Mesenchymal stem cell (in vitro differentiated cells and primary cell): ENCODE data around the gene MAP4K5.

Experiments
- DNase-seq: peaks from one replicate; pipeline ENCODE4 v3.0.0-alpha.2; 2013
- H2AFZ ChIP-seq: one replicate; pipeline ENCODE4 v1.6.1; 2013; ENCODE audit warnings: low read depth, mild to moderate bottlenecking, control low read depth, inconsistent platforms, low read length, moderate library complexity
- H2AK5ac ChIP-seq: 2 replicates; pipeline ENCODE4 v1.6.1; 2013; ENCODE audit warnings: low read length, moderate library complexity, mild to moderate bottlenecking, inconsistent platforms; ENCODE audit not compliant: severe bottlenecking
- H2BK120ac ChIP-seq: one replicate; pipeline ENCODE4 v1.6.1; 2013; ENCODE audit warnings: low read depth, mild to moderate bottlenecking, inconsistent platforms, low read length, moderate library complexity
- H2BK12ac ChIP-seq, 2 experiments: one replicate each; pipeline ENCODE4 v1.6.1; 2013; ENCODE audit warnings: inconsistent platforms in 2 of 2, low read length in 2 of 2, mild to moderate bottlenecking in 2 of 2, moderate library complexity in 2 of 2, control low read depth in 1 of 2
- H2BK15ac ChIP-seq: one replicate; pipeline ENCODE4 v1.6.1; 2013; ENCODE audit warnings: mild to moderate bottlenecking, low read depth, inconsistent platforms; ENCODE audit not compliant: poor library complexity, severe bottlenecking
- H2BK5ac ChIP-seq: 2 replicates; pipeline ENCODE4 v1.6.1; 2013; ENCODE audit warnings: low read depth, mild to moderate bottlenecking, low read length, control low read depth, inconsistent platforms; ENCODE audit not compliant: poor library complexity, severe bottlenecking
- H3K14ac ChIP-seq, 2 experiments: one replicate each; pipeline ENCODE4 v1.6.1; 2013; ENCODE audit warnings: inconsistent platforms in 2 of 2, low read length in 2 of 2, control low read depth in 1 of 2, mild to moderate bottlenecking in 1 of 2, moderate library complexity in 1 of 2
- H3K18ac ChIP-seq, 2 experiments: one replicate each; pipeline ENCODE4 v1.6.1; 2013; ENCODE audit warnings: inconsistent platforms in 2 of 2, low read length in 2 of 2, control low read depth in 1 of 2, low read depth in 1 of 2, mild to moderate bottlenecking in 1 of 2
- H3K23ac ChIP-seq, 2 experiments: one replicate each; pipeline ENCODE4 v1.6.1; 2013; ENCODE audit warnings: inconsistent platforms in 2 of 2, low read length in 2 of 2, mild to moderate bottlenecking in 2 of 2, moderate library complexity in 2 of 2, control low read depth in 1 of 2
- H3K27ac ChIP-seq: 2 replicates; pipeline ENCODE4 v1.5.1; 2013; ENCODE audit warnings: mild to moderate bottlenecking, moderate library complexity, low read length, control low read depth, inconsistent platforms; ENCODE audit not compliant: poor library complexity, severe bottlenecking
- H3K27me3 ChIP-seq, 2 experiments: 2 replicates each; pipeline versions ENCODE4 v1.6.1 to v1.7.0; 2013; ENCODE audit warnings: low read length in 2 of 2, mild to moderate bottlenecking in 2 of 2, moderate library complexity in 2 of 2, control low read depth in 1 of 2, inconsistent platforms in 1 of 2; ENCODE audit not compliant: control insufficient read depth in 1 of 2, insufficient read depth in 1 of 2
- H3K36me3 ChIP-seq, 2 experiments: 2 replicates each; pipeline versions ENCODE4 v1.6.1 to v1.7.0; 2013; ENCODE audit warnings: low read length in 2 of 2, control low read depth in 1 of 2, inconsistent platforms in 1 of 2, low read depth in 1 of 2, mild to moderate bottlenecking in 1 of 2; ENCODE audit not compliant: insufficient read depth in 2 of 2, control insufficient read depth in 1 of 2
- H3K4ac ChIP-seq, 2 experiments: one replicate each; pipeline ENCODE4 v1.6.1; 2013; ENCODE audit warnings: inconsistent platforms in 2 of 2, low read length in 2 of 2, mild to moderate bottlenecking in 2 of 2, moderate library complexity in 2 of 2, control low read depth in 1 of 2, low read depth in 1 of 2
- H3K4me1 ChIP-seq: 2 replicates; pipeline ENCODE4 v1.6.1; 2013; ENCODE audit warnings: low read depth, low read length, control low read depth; ENCODE audit not compliant: control insufficient read depth, insufficient read depth
- H3K4me2 ChIP-seq: 2 replicates; pipeline ENCODE4 v1.6.1; 2013; ENCODE audit warnings: low read length, mild to moderate bottlenecking, inconsistent platforms; ENCODE audit not compliant: poor library complexity, severe bottlenecking
- H3K4me3 ChIP-seq, 2 experiments: 2 replicates each; pipeline versions ENCODE4 v1.5.1 to v1.7.0; 2013; ENCODE audit warnings: low read length in 2 of 2, mild to moderate bottlenecking in 2 of 2, control low read depth in 1 of 2, low read depth in 1 of 2; ENCODE audit not compliant: insufficient read depth in 1 of 2
- H3K79me1 ChIP-seq: replicated peaks from 2 replicates; pipeline ENCODE4 v1.6.1; 2013; ENCODE audit warnings: mild to moderate bottlenecking, control low read depth, low read length, inconsistent platforms; ENCODE audit not compliant: poor library complexity, severe bottlenecking
- H3K9ac ChIP-seq: 2 replicates; pipeline ENCODE4 v1.7.0; 2013; ENCODE audit warnings: mild to moderate bottlenecking, low read length, moderate library complexity
- H3K9me3 ChIP-seq: 2 replicates; pipeline ENCODE4 v1.7.0; 2013; ENCODE audit warnings: mild to moderate bottlenecking, low read length; ENCODE audit not compliant: control insufficient read depth
- H4K8ac ChIP-seq: one replicate; pipeline ENCODE4 v1.6.1; 2013; ENCODE audit warnings: inconsistent platforms, mild to moderate bottlenecking, low read length, moderate library complexity
- H4K91ac ChIP-seq: one replicate; pipeline ENCODE4 v1.6.1; 2013; ENCODE audit warnings: mild to moderate bottlenecking, low read length, inconsistent platforms
- WGBS: methylation state at CpG from one replicate; pipeline ENCODE4 v1.1.7; 2013; ENCODE audit warnings: mixed read lengths; 5-methylcytosine and 5-hydroxymethylcytosine counted together

The MAP4K5 gene

GRCh38 chr14:50479041-50479440 is 53.3 kb downstream of the MAP4K5 start:
- Histone ChIP-seq H2BK12ac (no peak overlapping the region), H2AFZ (no peak overlapping the region), H3K4me3 (peak overlapping the region in 1 of 2 experiments; percentile 19), H2BK120ac (no peak overlapping the region), H3K27ac (no peak overlapping the region), H3K9me3 (peaks cover 94% of the 10 kb centered on the region), H4K8ac (no peak overlapping the region), H3K14ac (no peak overlapping the region), H3K4ac (no peak overlapping the region), H3K36me3 (peaks cover 13 to 96% of the 10 kb centered on the region in 2 experiments), H3K4me2 (no peak overlapping the region), H2BK15ac (no peak overlapping the region), H3K18ac (no peak overlapping the region), H3K79me1 (peaks cover 5% of the 10 kb centered on the region), H4K91ac (no peak overlapping the region), H2BK5ac (no peak overlapping the region), H3K9ac (no peak overlapping the region), H3K4me1 (no peaks in the 10 kb centered on the region), H3K23ac (no peak overlapping the region), H2AK5ac (no peak overlapping the region), H3K27me3 (no peaks in the 10 kb centered on the region)
- no peak for DNase-seq
- 97% methylated on average over 2 of the region's 2 CpGs for WGBS

- Histone ChIP-seq H2AFZ (no peak overlapping the region), H3K4me1 (no peaks in the 10 kb centered on the region), H2BK5ac (no peak overlapping the region), H3K4me3 (peak overlapping the region in 1 of 2 experiments; percentile 1), H2BK12ac (no peak overlapping the region), H2BK15ac (no peak overlapping the region), H3K9me3 (peaks cover 97% of the 10 kb centered on the region), H2BK120ac (no peak overlapping the region), H4K8ac (no peak overlapping the region), H3K18ac (no peak overlapping the region), H3K4me2 (no peak overlapping the region), H3K23ac (no peak overlapping the region), H2AK5ac (no peak overlapping the region), H3K79me1 (peaks cover 3% of the 10 kb centered on the region), H3K36me3 (peaks cover 16 to 98% of the 10 kb centered on the region in 2 experiments), H3K27me3 (no peaks in the 10 kb centered on the region), H3K14ac (no peak overlapping the region), H3K9ac (no peak overlapping the region), H3K27ac (no peak overlapping the region), H3K4ac (no peak overlapping the region), H4K91ac (no peak overlapping the region)
- DNase-seq: no peak
- WGBS: no CpG with 5 or more reads among the region's 2 CpGs
These were observed 54.6 kb downstream of the MAP4K5 start for GRCh38 chr14:50477760-50478159.

GRCh38 chr14:50476134-50476533 is 56.2 kb downstream of the MAP4K5 start:
- Histone ChIP-seq H3K9me3 (peaks cover 99% of the 10 kb centered on the region), H3K27me3 (no peaks in the 10 kb centered on the region), H3K27ac (no peak overlapping the region), H3K4me2 (no peak overlapping the region), H3K9ac (no peak overlapping the region), H3K18ac (no peak overlapping the region), H2AK5ac (no peak overlapping the region), H2BK5ac (no peak overlapping the region), H3K4ac (no peak overlapping the region), H2AFZ (no peak overlapping the region), H3K4me1 (no peaks in the 10 kb centered on the region), H3K14ac (no peak overlapping the region), H3K79me1 (peaks cover 4% of the 10 kb centered on the region), H2BK12ac (no peak overlapping the region), H3K4me3 (no peak overlapping the region), H2BK15ac (no peak overlapping the region), H4K91ac (no peak overlapping the region), H2BK120ac (no peak overlapping the region), H3K36me3 (peaks cover 13 to 100% of the 10 kb centered on the region in 2 experiments), H3K23ac (no peak overlapping the region), H4K8ac (no peak overlapping the region)
- WGBS: no CpG with 5 or more reads among the region's 1 CpG
- DNase-seq: no peak

GRCh38 chr14:50475460-50475859 is 56.9 kb downstream of the MAP4K5 start:
- Histone ChIP-seq H3K23ac (no peak overlapping the region), H3K9ac (no peak overlapping the region), H3K9me3 (peaks cover 100% of the 10 kb centered on the region), H3K18ac (no peak overlapping the region), H3K27ac (no peak overlapping the region), H3K4me1 (no peaks in the 10 kb centered on the region), H2AK5ac (no peak overlapping the region), H3K4ac (no peak overlapping the region), H2BK120ac (no peak overlapping the region), H3K4me2 (no peak overlapping the region), H4K8ac (no peak overlapping the region), H4K91ac (no peak overlapping the region), H3K14ac (no peak overlapping the region), H3K27me3 (no peaks in the 10 kb centered on the region), H3K79me1 (peaks cover 6% of the 10 kb centered on the region), H2BK15ac (no peak overlapping the region), H2BK12ac (no peak overlapping the region), H2BK5ac (no peak overlapping the region), H3K4me3 (peak overlapping the region in 1 of 2 experiments; percentile 10), H2AFZ (no peak overlapping the region), H3K36me3 (peaks cover 13 to 100% of the 10 kb centered on the region in 2 experiments)
- DNase-seq: no peak
- WGBS: no CpG with 5 or more reads among the region's 1 CpG
